Sigmoid colon (tissue), 7 donors: ENCODE data around the gene CCDC142. TPM values are rescaled to one million over a fixed set of nuclear protein-coding genes. Genes with fewer than 3 reads are reported as not detected.

Experiments
- DNase-seq: peaks from one replicate; pipeline ENCODE4 v3.0.0-alpha.2; 2019
- H3K27ac ChIP-seq, 4 donors: fragments of 200-600 bp; sonication (generic); one replicate each; pipeline ENCODE4 v1.5.1; 2016 to 2019; ENCODE audit warnings: mild to moderate bottlenecking in 1 of 4
- H3K27me3 ChIP-seq, 3 donors: fragments of 200-600 bp; sonication (generic); one replicate each; pipeline ENCODE4 v1.5.1; 2019; ENCODE audit warnings: mild to moderate bottlenecking in 1 of 3
- H3K36me3 ChIP-seq, 4 donors: fragments of 200-600 bp; sonication (generic); one replicate each; pipeline ENCODE4 v1.5.1; 2016 to 2019
- H3K4me1 ChIP-seq, 4 donors: fragments of 200-600 bp; sonication (generic); one replicate each; pipeline ENCODE4 v1.5.1; 2017 to 2019
- H3K4me3 ChIP-seq, 4 donors: fragments of 200-600 bp; sonication (generic); one replicate each; pipeline ENCODE4 v1.5.1; 2017 to 2019; ENCODE audit warnings: mild to moderate bottlenecking in 2 of 4, moderate library complexity in 1 of 4
- H3K9me3 ChIP-seq, 4 donors: fragments of 200-600 bp in 3 of 4; sonication (generic) in 3 of 4; one replicate each; pipeline versions ENCODE4 v1.5.1 to v1.6.1; 2013 to 2019
- EP300 ChIP-seq, 4 donors: sonication (generic); formaldehyde crosslinking; IDR thresholded peaks; one replicate each; pipeline ENCODE4 v1.6.1; 2017; ENCODE audit warnings: antibody characterized with exemption in 4 of 4
- POLR2A ChIP-seq, 2 donors: fragments of 450-650 bp; IDR thresholded peaks; one replicate each; pipeline ENCODE4 v1.6.1; 2016; ENCODE audit warnings: antibody characterized with exemption in 2 of 2, mild to moderate bottlenecking in 2 of 2, moderate library complexity in 2 of 2
- POLR2AphosphoS5 ChIP-seq, 4 donors: sonication (generic); formaldehyde crosslinking; IDR thresholded peaks; one replicate each; pipeline ENCODE4 v1.6.1; 2017; ENCODE audit warnings: antibody characterized with exemption in 4 of 4
- WGBS, 2 donors: extraction: QIAGEN DNeasy Blood & Tissue Kit; methylation state at CpG; one replicate each; pipeline ENCODE4 v1.1.7; 2013; 5-methylcytosine and 5-hydroxymethylcytosine counted together
- intact Hi-C: fragments of 100-400 bp; cut with DNase I; formaldehyde crosslinking; loops from one replicate; pipeline ENCODE4 v1.15.1; 2023
- polyA plus RNA-seq, 3 donors: library from polyadenylated mRNA; stranded (reverse); fragments of 200-250 nt; gene quantifications; one replicate each; pipeline ENCODE4 v1.2.3, GENCODE V29; 2013
- total RNA-seq, 4 donors: library from RNA; depleted of rRNA; stranded (reverse); fragments of >200 nt; gene quantifications; one replicate each; pipeline ENCODE4 v1.1.0, GENCODE V29; 2016
- TF ChIP-seq, protein P1 (sequence below), 4 experiments: fragments of 450-650 bp in 3 of 4; fragments of 200-600 bp in 1 of 4; IDR thresholded peaks; one replicate each; pipeline ENCODE4 v1.5.1; 2016 to 2019; ENCODE audit warnings: antibody characterized with exemption in 4 of 4, mild to moderate bottlenecking in 3 of 4, moderate library complexity in 2 of 4
- donor health status: healthy with polysubstance abuse.
- donor health status: Bipolar disorder and iron deficiency.
- donor health status: healthy.

CCDC142 gene
- total and polyA plus RNA-seq, 7 donors: 1.8 to 20.9 (median 16.4) TPM

DNA sequence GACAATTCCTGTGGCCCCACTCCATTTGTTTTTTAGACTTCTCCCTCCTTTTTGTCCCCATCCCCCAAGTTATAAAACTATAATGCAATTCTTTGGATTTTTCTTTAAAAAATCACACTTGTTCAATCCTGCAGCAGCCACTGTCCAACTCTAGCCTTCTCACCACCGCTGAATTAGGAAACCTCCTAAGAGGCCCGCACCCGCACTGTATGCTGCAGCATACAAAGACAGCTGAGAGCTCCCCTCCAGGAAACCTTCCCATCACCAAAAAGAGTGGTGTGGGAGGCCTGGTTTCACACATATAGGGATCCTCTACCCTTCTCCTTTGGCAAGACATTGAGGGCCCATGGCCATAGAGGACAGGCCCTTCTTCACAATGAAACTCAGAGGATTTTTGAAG, 21.8 kb upstream of the CCDC142 start:
- WGBS, 2 donors: 96% methylated on average over 3 of the region's 3 CpGs
- intact Hi-C loops: no loop called here
- H3K36me3 ChIP-seq: peaks cover 0 to 20% (median 12%) of the 10 kb centered on the region in 4 donors
- peak overlapping the region in 2 of 4 donors; percentile 64 to 75 for H3K27ac ChIP-seq
- DNase-seq: no peak
- no peaks in the 10 kb centered on the region for H3K9me3 ChIP-seq
- TF ChIP-seq POLR2AphosphoS5 (IDR thresholded peaks at IDR 0.05): no peak
- TF ChIP-seq, protein P1, sequence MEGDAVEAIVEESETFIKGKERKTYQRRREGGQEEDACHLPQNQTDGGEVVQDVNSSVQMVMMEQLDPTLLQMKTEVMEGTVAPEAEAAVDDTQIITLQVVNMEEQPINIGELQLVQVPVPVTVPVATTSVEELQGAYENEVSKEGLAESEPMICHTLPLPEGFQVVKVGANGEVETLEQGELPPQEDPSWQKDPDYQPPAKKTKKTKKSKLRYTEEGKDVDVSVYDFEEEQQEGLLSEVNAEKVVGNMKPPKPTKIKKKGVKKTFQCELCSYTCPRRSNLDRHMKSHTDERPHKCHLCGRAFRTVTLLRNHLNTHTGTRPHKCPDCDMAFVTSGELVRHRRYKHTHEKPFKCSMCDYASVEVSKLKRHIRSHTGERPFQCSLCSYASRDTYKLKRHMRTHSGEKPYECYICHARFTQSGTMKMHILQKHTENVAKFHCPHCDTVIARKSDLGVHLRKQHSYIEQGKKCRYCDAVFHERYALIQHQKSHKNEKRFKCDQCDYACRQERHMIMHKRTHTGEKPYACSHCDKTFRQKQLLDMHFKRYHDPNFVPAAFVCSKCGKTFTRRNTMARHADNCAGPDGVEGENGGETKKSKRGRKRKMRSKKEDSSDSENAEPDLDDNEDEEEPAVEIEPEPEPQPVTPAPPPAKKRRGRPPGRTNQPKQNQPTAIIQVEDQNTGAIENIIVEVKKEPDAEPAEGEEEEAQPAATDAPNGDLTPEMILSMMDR (IDR thresholded peaks at IDR 0.05): no peak
- no peak for TF ChIP-seq POLR2A (IDR thresholded peaks at IDR 0.05)
- no peak for TF ChIP-seq EP300 (IDR thresholded peaks at IDR 0.05)
- peaks cover 0 to 54% (median 43%) of the 10 kb centered on the region in 4 donors for H3K4me1 ChIP-seq
- H3K4me3 ChIP-seq: peak overlapping the region in 1 of 4 donors; percentile 48
- H3K27me3 ChIP-seq: peaks cover 31 to 75% (median 31%) of the 10 kb centered on the region in 3 donors

DNA sequence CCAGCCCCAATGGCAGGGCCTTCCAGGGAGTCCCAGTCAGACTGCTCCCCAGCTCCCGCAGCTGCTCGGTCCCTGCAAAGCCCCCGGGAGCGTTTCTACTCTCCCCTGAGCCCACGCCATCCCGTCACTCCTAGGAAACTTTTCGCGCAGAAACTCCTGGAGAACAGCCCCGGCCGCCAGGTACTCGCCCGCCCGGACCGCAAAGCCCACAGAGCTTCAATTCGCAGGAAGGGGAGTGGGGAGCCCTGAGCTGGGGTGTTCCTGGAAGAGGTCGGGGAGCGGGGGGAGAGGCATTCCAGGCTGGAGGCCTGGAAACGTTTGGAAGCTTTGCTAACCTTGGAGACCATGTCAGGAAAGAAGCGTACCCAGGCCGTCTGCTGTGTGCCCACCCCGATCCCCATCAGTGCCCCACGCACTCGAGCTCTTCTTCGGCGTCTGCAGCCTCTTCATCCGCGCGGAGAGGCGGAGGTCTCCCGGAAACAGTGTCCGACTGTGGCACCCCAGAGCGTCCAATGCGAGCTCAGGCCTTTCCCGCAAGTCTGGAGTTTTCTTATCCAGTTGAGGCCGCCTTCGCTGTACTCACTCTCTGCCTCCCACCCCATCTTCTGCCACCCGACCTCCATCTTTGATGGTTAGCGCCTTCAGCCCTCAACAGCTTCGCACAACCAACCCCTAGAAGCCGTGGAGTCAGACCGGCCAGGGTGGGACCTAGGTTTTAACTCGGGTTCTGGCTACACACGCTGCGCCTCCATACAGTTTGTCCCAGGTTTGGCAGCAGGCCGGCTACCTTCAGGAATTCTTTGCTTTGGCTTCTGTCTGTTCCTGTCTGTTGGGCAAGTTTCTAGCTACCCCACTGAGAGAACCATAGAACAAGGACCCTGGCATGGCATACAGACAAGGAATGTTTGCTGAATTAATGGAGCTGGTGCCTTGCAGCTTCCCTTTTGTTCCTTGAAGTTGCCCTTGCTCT, 21.0 kb upstream of the CCDC142 start:
- intact Hi-C loops: no loop called here
- H3K27me3 ChIP-seq: peaks cover 39 to 81% (median 39%) of the 10 kb centered on the region in 3 donors
- H3K4me1 ChIP-seq: peaks cover 0 to 62% (median 51%) of the 10 kb centered on the region in 4 donors
- H3K4me3 ChIP-seq: peak overlapping the region; percentile 26 to 56 (median 44)
- H3K27ac ChIP-seq: peak overlapping the region; percentile 52 to 76 (median 70)
- no peak for DNase-seq
- H3K36me3 ChIP-seq: peaks cover 0 to 20% (median 12%) of the 10 kb centered on the region in 4 donors
- TF ChIP-seq POLR2A (IDR thresholded peaks at IDR 0.05): no peak
- no peak for TF ChIP-seq POLR2AphosphoS5 (IDR thresholded peaks at IDR 0.05)
- no peak for TF ChIP-seq EP300 (IDR thresholded peaks at IDR 0.05)
- TF ChIP-seq, protein P1 (IDR thresholded peaks at IDR 0.05): no peak
- 60 to 70% methylated on average over 45 of the region's 45 CpGs for WGBS, 2 donors
- no peaks in the 10 kb centered on the region for H3K9me3 ChIP-seq

DNA sequence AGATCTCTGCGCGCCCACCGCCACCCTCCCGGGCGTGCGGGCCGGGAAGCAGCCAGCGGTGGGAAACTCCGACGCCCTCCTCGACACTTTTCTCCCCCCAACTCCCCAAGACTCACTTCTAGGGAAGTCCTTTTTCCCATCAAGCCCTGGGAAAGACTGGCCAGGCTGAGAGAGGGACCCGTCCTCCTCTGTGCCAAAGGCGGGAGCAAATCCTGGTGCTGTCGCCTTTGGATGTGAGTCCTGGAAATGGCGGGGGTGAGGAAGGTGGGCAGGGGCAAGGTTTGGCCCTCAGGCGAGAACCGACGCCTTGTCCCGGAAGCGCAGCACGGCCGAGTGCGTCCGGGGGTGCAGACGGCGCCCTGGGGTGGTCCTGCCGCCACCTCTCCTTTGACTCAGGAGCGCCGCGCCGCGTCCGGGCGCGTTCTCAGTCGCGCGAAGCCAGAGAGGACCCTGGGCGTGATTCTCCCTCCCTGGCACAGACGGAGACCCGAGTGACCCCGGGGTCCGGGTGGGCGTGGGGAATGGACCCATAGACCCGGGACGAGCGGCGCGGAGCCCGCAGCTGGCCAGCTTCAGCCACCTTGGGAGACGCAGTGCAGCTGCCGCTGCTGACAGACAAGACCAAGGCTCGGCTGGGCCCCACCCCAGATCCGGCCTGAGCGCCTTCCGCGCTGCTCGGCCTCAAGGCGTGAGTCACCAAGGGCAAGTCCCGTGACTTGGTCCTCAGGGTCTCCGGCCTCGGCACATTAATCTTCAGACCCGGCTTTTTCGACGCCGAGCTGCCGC, 20.1 kb upstream of the CCDC142 start:
- no peaks in the 10 kb centered on the region for H3K9me3 ChIP-seq
- 1 to 2% methylated on average over 67 of the region's 67 CpGs for WGBS, 2 donors
- peaks cover 0 to 20% (median 12%) of the 10 kb centered on the region in 4 donors for H3K36me3 ChIP-seq
- intact Hi-C loops: no loop called here
- DNase-seq: peak; percentile 94
- peaks cover 47 to 90% (median 48%) of the 10 kb centered on the region in 3 donors for H3K27me3 ChIP-seq
- peak overlapping the region; percentile 26 to 56 (median 44) for H3K4me3 ChIP-seq
- TF ChIP-seq POLR2AphosphoS5 (IDR thresholded peaks at IDR 0.05) (peak; percentile 25 to 75 (median 67)), EP300 (IDR thresholded peaks at IDR 0.05) (no peak), POLR2A (IDR thresholded peaks at IDR 0.05) (peak in 1 of 2 donors; percentile 42)
- TF ChIP-seq, protein P1 (IDR thresholded peaks at IDR 0.05): no peak
- H3K27ac ChIP-seq: peak overlapping the region; percentile 52 to 76 (median 70)
- H3K4me1 ChIP-seq: peaks cover 0 to 65% (median 55%) of the 10 kb centered on the region in 4 donors

DNA sequence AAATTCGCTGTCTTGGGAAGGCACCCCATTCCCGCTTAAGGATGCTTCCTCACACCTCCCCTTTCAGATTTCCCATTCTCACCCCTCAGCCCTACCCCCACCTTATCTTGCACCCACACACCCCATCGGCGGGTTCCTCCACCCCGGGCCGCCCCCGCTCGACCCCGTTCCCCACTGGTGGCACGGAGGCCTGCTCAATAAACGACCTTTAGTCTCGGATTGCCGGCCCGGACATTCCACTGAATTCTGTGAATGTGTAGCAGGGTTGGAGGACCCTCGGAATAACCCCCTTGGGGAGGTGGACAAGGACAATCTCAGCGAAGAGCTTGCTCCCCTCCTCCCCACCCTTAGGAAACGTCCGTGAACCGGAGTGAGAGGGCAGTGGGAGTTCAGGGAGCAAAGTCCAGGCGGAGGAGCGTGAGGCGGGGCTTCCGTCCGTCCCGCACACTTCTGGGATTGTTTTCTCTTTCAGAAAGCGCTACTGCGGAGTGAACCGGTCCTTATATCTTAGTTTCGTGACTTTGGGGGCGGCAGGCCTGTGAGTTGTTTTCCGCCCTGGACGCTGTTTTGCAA, 19.4 kb upstream of the CCDC142 start:
- Histone ChIP-seq H3K9me3 (no peaks in the 10 kb centered on the region), H3K4me3 (peak overlapping the region; percentile 26 to 56 (median 44)), H3K27me3 (peaks cover 49 to 97% (median 54%) of the 10 kb centered on the region in 3 donors), H3K4me1 (peaks cover 0 to 69% (median 58%) of the 10 kb centered on the region in 4 donors), H3K36me3 (peaks cover 0 to 20% (median 12%) of the 10 kb centered on the region in 4 donors), H3K27ac (peak overlapping the region; percentile 52 to 76 (median 70))
- intact Hi-C loops: no loop called here
- 11 to 16% methylated on average over 32 of the region's 32 CpGs for WGBS, 2 donors
- DNase-seq: no peak
- no peak for TF ChIP-seq POLR2AphosphoS5 (IDR thresholded peaks at IDR 0.05)
- TF ChIP-seq EP300 (IDR thresholded peaks at IDR 0.05): no peak
- no peak for TF ChIP-seq POLR2A (IDR thresholded peaks at IDR 0.05)
- TF ChIP-seq, protein P1 (IDR thresholded peaks at IDR 0.05): no peak
